HEK293 (cell line): ENCODE data around the gene PDPR.
"Not testable (repeated sequence)": the region's sequence is repeated elsewhere in the genome, so short reads cannot be mapped to it uniquely, and the experiment has no call there.

Experiments used
- TCF7L2 ChIP-seq: IDR thresholded peaks from 2 replicates; pipeline ENCODE4 v1.6.1; 2011; ENCODE audit warnings: low read depth, mild to moderate bottlenecking, inconsistent platforms, low read length, moderate library complexity, borderline replicate concordance
- ZNF701 ChIP-seq: fragments of 450-650 bp; formaldehyde crosslinking; IDR thresholded peaks from 2 replicates; pipeline ENCODE4 v1.5.1; 2016; ENCODE audit warnings: missing biosample characterization, missing genetic modification characterization
- TF ChIP-seq, protein P1 (sequence below): fragments of 450-650 bp; formaldehyde crosslinking; IDR thresholded peaks from 2 replicates; pipeline ENCODE4 v1.5.1; 2016; ENCODE audit warnings: missing biosample characterization, missing genetic modification characterization

DNA sequence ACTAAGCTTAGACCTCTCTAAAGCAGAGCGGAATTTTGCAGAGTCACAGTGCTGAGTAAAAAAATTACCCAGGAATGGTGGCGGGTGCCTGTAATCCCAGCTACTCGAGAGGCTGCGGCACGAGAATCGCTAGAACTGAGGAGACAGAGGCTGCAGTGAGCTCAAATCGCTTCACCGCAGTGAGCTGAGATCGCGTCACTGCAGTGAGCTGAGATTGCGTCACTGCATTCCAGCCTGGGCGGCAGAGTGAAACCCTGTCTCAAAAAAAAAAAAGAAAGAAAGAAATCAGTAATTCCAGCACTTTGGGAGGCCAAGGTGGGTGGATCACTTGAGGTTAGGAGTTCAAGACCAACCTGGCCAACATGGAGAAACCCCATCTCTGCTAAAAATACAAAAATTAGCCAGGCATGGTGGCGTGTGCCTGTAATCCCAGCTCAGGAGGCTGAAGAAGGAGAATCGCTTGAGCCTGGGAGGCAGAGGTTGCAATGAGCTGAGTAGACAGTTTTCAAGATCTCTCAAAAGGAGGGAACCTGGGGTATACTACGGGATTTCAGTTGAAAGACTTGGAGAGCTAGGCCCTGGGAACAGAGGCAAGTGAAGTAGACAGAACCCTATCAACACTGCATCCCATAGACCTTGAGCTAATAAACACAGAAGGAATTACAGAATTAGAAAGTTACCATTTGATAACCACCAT, 4.4 kb upstream of the PDPR start:
- TF ChIP-seq, protein P1, sequence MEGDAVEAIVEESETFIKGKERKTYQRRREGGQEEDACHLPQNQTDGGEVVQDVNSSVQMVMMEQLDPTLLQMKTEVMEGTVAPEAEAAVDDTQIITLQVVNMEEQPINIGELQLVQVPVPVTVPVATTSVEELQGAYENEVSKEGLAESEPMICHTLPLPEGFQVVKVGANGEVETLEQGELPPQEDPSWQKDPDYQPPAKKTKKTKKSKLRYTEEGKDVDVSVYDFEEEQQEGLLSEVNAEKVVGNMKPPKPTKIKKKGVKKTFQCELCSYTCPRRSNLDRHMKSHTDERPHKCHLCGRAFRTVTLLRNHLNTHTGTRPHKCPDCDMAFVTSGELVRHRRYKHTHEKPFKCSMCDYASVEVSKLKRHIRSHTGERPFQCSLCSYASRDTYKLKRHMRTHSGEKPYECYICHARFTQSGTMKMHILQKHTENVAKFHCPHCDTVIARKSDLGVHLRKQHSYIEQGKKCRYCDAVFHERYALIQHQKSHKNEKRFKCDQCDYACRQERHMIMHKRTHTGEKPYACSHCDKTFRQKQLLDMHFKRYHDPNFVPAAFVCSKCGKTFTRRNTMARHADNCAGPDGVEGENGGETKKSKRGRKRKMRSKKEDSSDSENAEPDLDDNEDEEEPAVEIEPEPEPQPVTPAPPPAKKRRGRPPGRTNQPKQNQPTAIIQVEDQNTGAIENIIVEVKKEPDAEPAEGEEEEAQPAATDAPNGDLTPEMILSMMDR (tag by site-specific recombination), result not testable (repeated sequence)
- not testable (repeated sequence) for TF ChIP-seq ZNF701, TCF7L2
